GM23338 (cell line): Measurements from ENCODE around the gene ARPC5. TPM values are rescaled to one million over a fixed set of nuclear protein-coding genes. Genes with fewer than 3 reads are reported as not detected.

Experiments
- ATAC-seq: fragments of 200-7000 bp; cut with Tn5 transposase; 3 replicates; pipeline ENCODE4 v1.9.1; 2020
- DNase-seq: peaks from one replicate; pipeline ENCODE4 v3.0.0-alpha.2; 2015; ENCODE audit warnings: low spot score
- H2AFZ ChIP-seq: fragments of 200-600 bp; sonication (generic); 2 replicates; pipeline ENCODE4 v1.8.0; 2016; ENCODE audit warnings: antibody characterized with exemption, mild to moderate bottlenecking, moderate library complexity
- H3F3A ChIP-seq: fragments of 200-600 bp; sonication (generic); replicated peaks from 2 replicates; pipeline ENCODE4 v1.8.0; 2017; ENCODE audit warnings: antibody characterized with exemption, mixed run types, low read depth
- H3K27ac ChIP-seq: fragments of 200-600 bp; sonication (generic); 2 replicates; pipeline ENCODE4 v1.6.1; 2016; ENCODE audit warnings: low read depth
- H3K27me3 ChIP-seq: fragments of 200-600 bp; sonication (generic); 2 replicates; pipeline ENCODE4 v1.8.0; 2016; ENCODE audit warnings: mild to moderate bottlenecking, mixed run types, moderate library complexity; ENCODE audit not compliant: insufficient read depth
- H3K36me3 ChIP-seq: fragments of 200-600 bp; sonication (generic); 2 replicates; pipeline ENCODE4 v1.8.0; 2016; ENCODE audit warnings: mild to moderate bottlenecking; ENCODE audit not compliant: insufficient read depth
- H3K4me1 ChIP-seq: fragments of 200-600 bp; sonication (generic); 2 replicates; pipeline ENCODE4 v1.8.0; 2016; ENCODE audit warnings: mild to moderate bottlenecking, moderate library complexity; ENCODE audit not compliant: insufficient read depth
- H3K4me2 ChIP-seq: fragments of 200-600 bp; sonication (generic); 2 replicates; pipeline ENCODE4 v1.7.1; 2017; ENCODE audit warnings: mixed run types
- H3K4me3 ChIP-seq: fragments of 200-600 bp; sonication (generic); 2 replicates; pipeline ENCODE4 v1.6.1; 2016; ENCODE audit warnings: mixed run types
- H3K79me2 ChIP-seq: fragments of 200-600 bp; sonication (generic); replicated peaks from 2 replicates; pipeline ENCODE4 v1.8.0; 2017; ENCODE audit warnings: mild to moderate bottlenecking; ENCODE audit not compliant: insufficient read depth
- H3K9me2 ChIP-seq: fragments of 200-600 bp; sonication (generic); 2 replicates; pipeline ENCODE4 v1.8.0; 2017; ENCODE audit not compliant: insufficient read depth
- H4K20me1 ChIP-seq: fragments of 200-600 bp; sonication (generic); replicated peaks from 2 replicates; pipeline ENCODE4 v1.8.0; 2017; ENCODE audit warnings: mild to moderate bottlenecking; ENCODE audit not compliant: insufficient read depth
- H3K27ac Mint-ChIP-seq: 2 replicates; pipeline ENCODE4 v1.8.0; 2020; ENCODE audit warnings: inconsistent platforms, mild to moderate bottlenecking, moderate library complexity, mixed read lengths
- H3K27me3 Mint-ChIP-seq: 3 replicates; pipeline ENCODE4 v1.8.0; 2022; ENCODE audit warnings: low read depth, mild to moderate bottlenecking, moderate library complexity, mixed read lengths, inconsistent platforms; ENCODE audit not compliant: insufficient read depth, poor library complexity
- H3K36me3 Mint-ChIP-seq: 3 replicates; pipeline ENCODE4 v1.8.0; 2021; ENCODE audit warnings: low read depth, mild to moderate bottlenecking, inconsistent platforms, moderate library complexity, mixed read lengths
- H3K4me1 Mint-ChIP-seq: 3 replicates; pipeline ENCODE4 v1.8.0; 2020; ENCODE audit warnings: mild to moderate bottlenecking, inconsistent platforms, mixed read lengths
- H3K4me3 Mint-ChIP-seq: 3 replicates; pipeline ENCODE4 v1.8.0; 2021; ENCODE audit warnings: moderate library complexity, mild to moderate bottlenecking, inconsistent platforms, mixed read lengths
- H3K9me3 Mint-ChIP-seq: 3 replicates; pipeline ENCODE4 v1.8.0; 2020; ENCODE audit warnings: moderate library complexity, mild to moderate bottlenecking, inconsistent platforms, mixed read lengths
- EZH2 ChIP-seq: fragments of 200-600 bp; sonication (generic); IDR thresholded peaks from one replicate; pipeline ENCODE4 v1.8.0; 2017; ENCODE audit warnings: antibody characterized with exemption, mild to moderate bottlenecking, low read depth; ENCODE audit not compliant: unreplicated experiment
- EZH2phosphoT487 ChIP-seq: fragments of 200-600 bp; sonication (generic); IDR thresholded peaks from one replicate; pipeline ENCODE4 v1.8.1; 2018; ENCODE audit warnings: antibody characterized with exemption; ENCODE audit not compliant: unreplicated experiment
- ZNF331 ChIP-seq: fragments of 250-450 bp; sonication (Bioruptor Pico); IDR thresholded peaks from 2 replicates; pipeline ENCODE4 v1.5.0; 2020; ENCODE audit warnings: low read depth, mild to moderate bottlenecking, moderate library complexity
- polyA plus RNA-seq: library from polyadenylated mRNA; unstranded; fragments of >200 nt; fragmentation: Nextera tagmentation; extraction: Ambion mirVana; gene quantifications from 2 replicates; pipeline ENCODE4 v1.2.1, GENCODE V29; 2016
- total RNA-seq: library from RNA; depleted of rRNA; stranded (reverse); fragments of >200 nt; shearing (Covaris generic); gene quantifications from 2 replicates; pipeline ENCODE4 v1.2.3, GENCODE V29; 2014
- TF ChIP-seq, protein P1 (sequence below): fragments of 250-450 bp; sonication (Bioruptor Pico); IDR thresholded peaks from 2 replicates; pipeline ENCODE4 v1.5.0; 2020; ENCODE audit warnings: mild to moderate bottlenecking, moderate library complexity
- TF ChIP-seq, protein P2 (sequence below): IDR thresholded peaks from one replicate; pipeline ENCODE4 v1.6.1; 2018; ENCODE audit warnings: antibody characterized with exemption; ENCODE audit not compliant: unreplicated experiment

ARPC5 gene
- total and polyA plus RNA-seq, 2 experiments from 2014 or later = 75.4 to 98.9 TPM

GRCh38 chr1:183589384-183589783, 46.2 kb downstream of the ARPC5 start (continued):
- TF ChIP-seq, protein P1, sequence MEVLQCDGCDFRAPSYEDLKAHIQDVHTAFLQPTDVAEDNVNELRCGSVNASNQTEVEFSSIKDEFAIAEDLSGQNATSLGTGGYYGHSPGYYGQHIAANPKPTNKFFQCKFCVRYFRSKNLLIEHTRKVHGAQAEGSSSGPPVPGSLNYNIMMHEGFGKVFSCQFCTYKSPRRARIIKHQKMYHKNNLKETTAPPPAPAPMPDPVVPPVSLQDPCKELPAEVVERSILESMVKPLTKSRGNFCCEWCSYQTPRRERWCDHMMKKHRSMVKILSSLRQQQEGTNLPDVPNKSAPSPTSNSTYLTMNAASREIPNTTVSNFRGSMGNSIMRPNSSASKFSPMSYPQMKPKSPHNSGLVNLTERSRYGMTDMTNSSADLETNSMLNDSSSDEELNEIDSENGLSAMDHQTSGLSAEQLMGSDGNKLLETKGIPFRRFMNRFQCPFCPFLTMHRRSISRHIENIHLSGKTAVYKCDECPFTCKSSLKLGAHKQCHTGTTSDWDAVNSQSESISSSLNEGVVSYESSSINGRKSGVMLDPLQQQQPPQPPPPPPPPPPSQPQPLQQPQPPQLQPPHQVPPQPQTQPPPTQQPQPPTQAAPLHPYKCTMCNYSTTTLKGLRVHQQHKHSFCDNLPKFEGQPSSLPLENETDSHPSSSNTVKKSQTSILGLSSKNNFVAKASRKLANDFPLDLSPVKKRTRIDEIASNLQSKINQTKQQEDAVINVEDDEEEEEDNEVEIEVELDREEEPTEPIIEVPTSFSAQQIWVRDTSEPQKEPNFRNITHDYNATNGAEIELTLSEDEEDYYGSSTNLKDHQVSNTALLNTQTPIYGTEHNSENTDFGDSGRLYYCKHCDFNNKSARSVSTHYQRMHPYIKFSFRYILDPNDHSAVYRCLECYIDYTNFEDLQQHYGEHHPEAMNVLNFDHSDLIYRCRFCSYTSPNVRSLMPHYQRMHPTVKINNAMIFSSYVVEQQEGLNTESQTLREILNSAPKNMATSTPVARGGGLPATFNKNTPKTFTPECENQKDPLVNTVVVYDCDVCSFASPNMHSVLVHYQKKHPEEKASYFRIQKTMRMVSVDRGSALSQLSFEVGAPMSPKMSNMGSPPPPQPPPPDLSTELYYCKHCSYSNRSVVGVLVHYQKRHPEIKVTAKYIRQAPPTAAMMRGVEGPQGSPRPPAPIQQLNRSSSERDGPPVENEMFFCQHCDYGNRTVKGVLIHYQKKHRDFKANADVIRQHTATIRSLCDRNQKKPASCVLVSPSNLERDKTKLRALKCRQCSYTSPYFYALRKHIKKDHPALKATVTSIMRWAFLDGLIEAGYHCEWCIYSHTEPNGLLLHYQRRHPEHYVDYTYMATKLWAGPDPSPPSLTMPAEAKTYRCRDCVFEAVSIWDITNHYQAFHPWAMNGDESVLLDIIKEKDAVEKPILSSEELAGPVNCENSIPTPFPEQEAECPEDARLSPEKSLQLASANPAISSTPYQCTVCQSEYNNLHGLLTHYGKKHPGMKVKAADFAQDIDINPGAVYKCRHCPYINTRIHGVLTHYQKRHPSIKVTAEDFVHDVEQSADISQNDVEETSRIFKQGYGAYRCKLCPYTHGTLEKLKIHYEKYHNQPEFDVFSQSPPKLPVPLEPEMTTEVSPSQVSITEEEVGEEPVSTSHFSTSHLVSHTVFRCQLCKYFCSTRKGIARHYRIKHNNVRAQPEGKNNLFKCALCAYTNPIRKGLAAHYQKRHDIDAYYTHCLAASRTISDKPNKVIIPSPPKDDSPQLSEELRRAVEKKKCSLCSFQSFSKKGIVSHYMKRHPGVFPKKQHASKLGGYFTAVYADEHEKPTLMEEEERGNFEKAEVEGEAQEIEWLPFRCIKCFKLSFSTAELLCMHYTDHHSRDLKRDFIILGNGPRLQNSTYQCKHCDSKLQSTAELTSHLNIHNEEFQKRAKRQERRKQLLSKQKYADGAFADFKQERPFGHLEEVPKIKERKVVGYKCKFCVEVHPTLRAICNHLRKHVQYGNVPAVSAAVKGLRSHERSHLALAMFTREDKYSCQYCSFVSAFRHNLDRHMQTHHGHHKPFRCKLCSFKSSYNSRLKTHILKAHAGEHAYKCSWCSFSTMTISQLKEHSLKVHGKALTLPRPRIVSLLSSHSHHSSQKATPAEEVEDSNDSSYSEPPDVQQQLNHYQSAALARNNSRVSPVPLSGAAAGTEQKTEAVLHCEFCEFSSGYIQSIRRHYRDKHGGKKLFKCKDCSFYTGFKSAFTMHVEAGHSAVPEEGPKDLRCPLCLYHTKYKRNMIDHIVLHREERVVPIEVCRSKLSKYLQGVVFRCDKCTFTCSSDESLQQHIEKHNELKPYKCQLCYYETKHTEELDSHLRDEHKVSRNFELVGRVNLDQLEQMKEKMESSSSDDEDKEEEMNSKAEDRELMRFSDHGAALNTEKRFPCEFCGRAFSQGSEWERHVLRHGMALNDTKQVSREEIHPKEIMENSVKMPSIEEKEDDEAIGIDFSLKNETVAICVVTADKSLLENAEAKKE (CRISPR knock-in tag) = no peak
- TF ChIP-seq, protein P2, sequence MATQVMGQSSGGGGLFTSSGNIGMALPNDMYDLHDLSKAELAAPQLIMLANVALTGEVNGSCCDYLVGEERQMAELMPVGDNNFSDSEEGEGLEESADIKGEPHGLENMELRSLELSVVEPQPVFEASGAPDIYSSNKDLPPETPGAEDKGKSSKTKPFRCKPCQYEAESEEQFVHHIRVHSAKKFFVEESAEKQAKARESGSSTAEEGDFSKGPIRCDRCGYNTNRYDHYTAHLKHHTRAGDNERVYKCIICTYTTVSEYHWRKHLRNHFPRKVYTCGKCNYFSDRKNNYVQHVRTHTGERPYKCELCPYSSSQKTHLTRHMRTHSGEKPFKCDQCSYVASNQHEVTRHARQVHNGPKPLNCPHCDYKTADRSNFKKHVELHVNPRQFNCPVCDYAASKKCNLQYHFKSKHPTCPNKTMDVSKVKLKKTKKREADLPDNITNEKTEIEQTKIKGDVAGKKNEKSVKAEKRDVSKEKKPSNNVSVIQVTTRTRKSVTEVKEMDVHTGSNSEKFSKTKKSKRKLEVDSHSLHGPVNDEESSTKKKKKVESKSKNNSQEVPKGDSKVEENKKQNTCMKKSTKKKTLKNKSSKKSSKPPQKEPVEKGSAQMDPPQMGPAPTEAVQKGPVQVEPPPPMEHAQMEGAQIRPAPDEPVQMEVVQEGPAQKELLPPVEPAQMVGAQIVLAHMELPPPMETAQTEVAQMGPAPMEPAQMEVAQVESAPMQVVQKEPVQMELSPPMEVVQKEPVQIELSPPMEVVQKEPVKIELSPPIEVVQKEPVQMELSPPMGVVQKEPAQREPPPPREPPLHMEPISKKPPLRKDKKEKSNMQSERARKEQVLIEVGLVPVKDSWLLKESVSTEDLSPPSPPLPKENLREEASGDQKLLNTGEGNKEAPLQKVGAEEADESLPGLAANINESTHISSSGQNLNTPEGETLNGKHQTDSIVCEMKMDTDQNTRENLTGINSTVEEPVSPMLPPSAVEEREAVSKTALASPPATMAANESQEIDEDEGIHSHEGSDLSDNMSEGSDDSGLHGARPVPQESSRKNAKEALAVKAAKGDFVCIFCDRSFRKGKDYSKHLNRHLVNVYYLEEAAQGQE = no peak
- TF ChIP-seq ZNF331 (CRISPR knock-in tag) = no peak
- no peak for TF ChIP-seq EZH2

DNA sequence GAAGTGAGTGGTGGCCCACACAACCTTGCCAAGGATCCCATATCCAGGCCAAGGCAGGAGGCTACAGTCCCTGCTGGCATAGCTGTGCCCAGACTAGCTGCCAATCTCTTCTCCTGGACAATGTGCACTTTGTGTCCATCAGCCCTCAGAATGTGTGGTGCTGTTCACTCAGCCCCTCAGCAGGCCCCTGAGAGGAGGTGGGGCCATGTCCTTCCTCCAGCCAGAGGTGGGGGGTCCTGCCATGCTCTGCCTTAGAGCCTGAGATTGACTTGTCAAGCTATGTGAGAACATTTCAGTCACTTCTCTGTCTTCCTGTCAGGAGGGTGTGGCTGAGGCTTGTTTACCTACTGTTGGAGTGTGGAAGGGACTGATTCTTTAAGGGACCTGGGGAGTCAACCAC, 46.8 kb downstream of the ARPC5 start:
- Histone ChIP-seq H3K36me3 (no peaks in the 10 kb centered on the region), H3K27me3 (no peaks in the 10 kb centered on the region), H2AFZ (peak overlapping the region; percentile 92), H3K79me2 (no peaks in the 10 kb centered on the region), H3K9me2 (no peaks in the 10 kb centered on the region), H4K20me1 (no peaks in the 10 kb centered on the region), H3K4me2 (peak overlapping the region; percentile 32; the same call in 1 of the 2 replicates), H3F3A (no peaks in the 10 kb centered on the region), H3K4me1 (peaks cover 23% of the 10 kb centered on the region), H3K4me3 (no peak overlapping the region), H3K27ac (no peak overlapping the region)
- ATAC-seq (no peak), DNase-seq (no peak)
- no peaks in the 10 kb centered on the region for H3K36me3 Mint-ChIP-seq
- no peak overlapping the region for H3K4me3 Mint-ChIP-seq
- no peaks in the 10 kb centered on the region; the same call in 2 of the 3 replicates for H3K9me3 Mint-ChIP-seq
- peaks cover 3% of the 10 kb centered on the region for H3K27me3 Mint-ChIP-seq
- H3K4me1 Mint-ChIP-seq = peaks cover 26% of the 10 kb centered on the region
- no peak overlapping the region for H3K27ac Mint-ChIP-seq
- TF ChIP-seq, protein P1 (CRISPR knock-in tag) = no peak
- no peak for TF ChIP-seq EZH2phosphoT487
